GM19239 (cell line): ENCODE data around the gene SATB2.

Source experiments
- DNase-seq: peaks from one replicate; pipeline ENCODE4 v3.0.0; 2011; ENCODE audit warnings: low spot score; ENCODE audit not compliant: insufficient read length
- FAIRE-seq: peaks from 2 replicates; lab custom pipeline; 2011; peaks lifted over from hg19 to GRCh38; lab: Jason Lieb, UNC

SATB2 gene

DNA sequence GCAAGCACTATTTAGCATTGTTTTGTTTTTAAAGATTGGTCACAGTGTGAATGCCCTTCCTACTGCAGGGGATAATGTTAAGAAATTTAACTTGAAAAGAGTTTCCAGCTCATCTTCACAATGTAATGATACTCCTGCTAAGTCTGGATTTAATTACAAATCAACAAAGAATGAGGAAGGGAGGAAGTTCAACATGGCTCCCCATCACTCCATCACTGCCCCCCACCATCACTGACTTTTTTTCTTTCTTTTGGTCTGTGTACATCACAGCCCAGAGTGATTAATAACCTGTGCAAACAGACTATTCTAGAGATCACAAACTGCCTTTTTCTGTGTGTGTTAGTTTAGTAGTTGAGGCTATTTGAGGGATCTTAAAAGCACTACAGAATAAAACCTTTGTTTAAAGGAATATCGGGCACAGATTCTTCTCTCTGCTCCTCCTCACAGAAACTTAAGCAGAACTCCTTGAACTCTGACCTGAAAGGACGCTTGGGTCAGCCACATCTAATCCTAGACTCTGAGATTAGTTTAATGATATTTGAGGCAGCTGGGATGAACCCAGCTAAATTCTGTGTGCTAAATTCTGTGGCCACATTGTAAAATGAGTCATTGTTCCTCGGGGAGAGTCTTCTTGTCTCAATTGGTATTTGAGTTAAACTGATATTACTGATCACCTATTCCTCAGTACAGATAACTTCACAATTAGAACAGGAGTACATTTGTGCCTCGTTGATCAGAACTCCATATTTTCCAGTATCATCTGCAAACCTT lies 47.8 kb downstream of the SATB2 start:
- no peak for FAIRE-seq
- DNase-seq, result no peak

DNA sequence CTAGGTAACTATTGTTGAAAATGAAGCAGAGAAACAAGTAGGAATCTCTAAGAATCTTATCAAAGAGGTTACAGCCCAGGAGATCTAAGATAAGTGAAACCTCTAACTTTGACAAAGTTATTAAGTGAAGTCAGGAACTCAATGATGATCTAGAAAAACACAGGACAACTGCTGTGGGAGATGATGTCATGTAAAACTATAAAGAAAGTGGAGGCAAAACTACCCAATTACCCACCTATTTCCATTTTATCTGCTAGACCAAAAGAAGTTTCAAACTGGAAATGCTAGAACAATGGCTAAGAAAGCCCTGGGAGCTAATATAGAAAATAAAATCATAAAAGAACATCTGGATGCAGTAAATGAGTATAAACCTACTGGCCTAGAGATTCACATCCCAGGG lies 50.3 kb downstream of the SATB2 start:
- FAIRE-seq, result no peak
- DNase-seq, result no peak

DNA sequence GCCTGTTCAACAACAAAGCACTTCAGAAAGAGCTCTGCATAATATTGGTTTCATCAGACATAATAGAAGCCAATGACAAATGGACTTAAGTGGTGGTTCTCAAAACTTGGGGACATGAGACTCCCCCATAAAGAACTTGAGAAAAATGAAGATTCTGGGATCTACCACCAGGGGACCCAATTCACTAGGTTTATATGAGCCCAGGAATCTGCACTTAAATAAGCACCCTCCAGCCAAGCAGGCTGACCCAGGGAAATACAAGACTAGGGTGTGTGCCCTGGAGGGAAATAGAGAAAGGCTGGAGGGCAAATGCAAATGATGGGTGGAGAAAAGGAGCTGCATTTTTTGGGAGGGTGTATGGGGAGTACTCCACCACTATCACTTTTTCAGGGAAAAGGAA lies 52.5 kb downstream of the SATB2 start:
- no peak for FAIRE-seq

DNA sequence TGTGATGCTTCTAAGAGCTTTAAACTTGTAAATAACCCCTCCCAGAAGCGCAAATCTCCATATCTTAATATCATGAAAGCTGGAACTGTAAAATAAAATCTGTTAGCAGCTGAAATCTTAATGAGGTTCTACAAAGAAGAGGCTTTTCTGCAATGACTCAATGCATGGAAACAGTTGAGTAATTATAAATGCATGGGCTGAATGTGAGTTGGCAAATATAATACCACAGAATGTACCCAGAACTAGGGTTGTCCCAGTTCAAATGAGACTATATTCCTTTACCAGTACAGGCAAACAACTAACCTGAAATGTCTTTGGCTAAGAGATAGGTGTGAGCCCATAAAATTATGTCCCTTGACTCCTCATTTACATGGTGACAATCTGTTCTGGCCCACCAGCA lies 52.9 kb downstream of the SATB2 start:
- no peak for DNase-seq
- FAIRE-seq, result no peak

More for the DNA sequence above, 52.5 kb downstream of the SATB2 start:
- no peak for DNase-seq

DNA sequence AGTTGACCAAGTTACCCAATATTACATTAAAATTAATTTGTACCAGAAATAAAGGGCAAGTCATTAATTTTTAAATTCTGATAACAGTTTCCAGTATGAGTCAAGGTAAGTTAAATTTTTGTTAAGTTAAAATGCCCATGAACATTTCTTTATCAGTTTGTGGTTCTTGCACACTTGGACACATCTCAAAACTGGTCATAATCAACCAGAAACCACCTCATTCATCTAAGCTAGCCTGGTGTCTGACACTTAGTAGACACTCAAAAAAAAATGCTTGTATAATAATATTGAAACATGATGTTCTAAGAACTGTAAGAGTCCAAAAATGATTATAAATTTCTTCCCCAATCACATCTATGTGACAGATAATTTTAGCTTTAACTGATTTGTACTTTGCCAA lies 62.4 kb downstream of the SATB2 start:
- no peak for FAIRE-seq

DNA sequence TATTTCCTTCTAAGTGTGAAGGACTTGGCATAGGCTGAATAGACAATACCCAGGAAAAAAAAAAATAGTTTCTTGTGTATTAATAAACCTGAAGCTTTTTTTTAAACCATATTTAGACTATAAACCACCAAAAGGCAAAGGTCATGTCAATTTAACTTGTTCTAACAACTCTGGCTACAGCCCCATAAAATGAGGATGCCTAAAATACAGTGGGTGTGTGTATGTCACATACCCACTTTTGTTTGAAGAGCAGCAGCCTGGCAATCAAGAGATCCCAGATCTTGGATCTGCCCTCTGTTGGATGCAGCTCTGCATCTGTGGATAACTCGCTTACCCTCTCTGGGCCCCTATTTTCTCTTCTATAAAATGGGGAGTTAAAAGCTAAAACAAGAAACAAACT lies 65.4 kb downstream of the SATB2 start:
- DNase-seq, result no peak
- FAIRE-seq, result no peak

More for the DNA sequence above, 62.4 kb downstream of the SATB2 start:
- no peak for DNase-seq

DNA sequence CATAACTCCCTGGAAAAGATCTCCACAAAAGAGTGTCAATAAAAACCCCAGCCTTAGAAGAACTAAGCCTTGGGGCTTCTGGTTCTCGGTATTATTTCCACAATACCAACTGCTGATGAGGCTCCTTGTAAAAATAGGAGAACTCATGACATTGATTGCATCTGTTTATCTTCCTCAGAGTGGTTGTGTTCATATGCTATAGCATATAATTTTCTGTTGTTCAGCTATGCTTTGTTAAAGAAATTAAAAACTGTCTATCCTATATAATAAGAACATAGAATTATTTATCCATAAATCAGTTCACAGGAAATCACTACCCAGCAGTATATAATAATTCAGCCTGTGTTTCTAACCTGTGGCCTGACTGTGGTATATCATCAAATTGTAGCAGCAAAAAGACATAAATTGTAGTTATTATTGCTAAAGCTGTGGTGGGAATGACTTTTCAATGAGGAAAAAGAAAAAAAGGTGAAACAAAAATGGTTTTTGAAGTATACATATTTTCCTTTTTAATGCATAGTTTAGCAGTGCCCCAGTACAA lies 68.9 kb downstream of the SATB2 start:
- FAIRE-seq, result no peak
- no peak for DNase-seq

DNA sequence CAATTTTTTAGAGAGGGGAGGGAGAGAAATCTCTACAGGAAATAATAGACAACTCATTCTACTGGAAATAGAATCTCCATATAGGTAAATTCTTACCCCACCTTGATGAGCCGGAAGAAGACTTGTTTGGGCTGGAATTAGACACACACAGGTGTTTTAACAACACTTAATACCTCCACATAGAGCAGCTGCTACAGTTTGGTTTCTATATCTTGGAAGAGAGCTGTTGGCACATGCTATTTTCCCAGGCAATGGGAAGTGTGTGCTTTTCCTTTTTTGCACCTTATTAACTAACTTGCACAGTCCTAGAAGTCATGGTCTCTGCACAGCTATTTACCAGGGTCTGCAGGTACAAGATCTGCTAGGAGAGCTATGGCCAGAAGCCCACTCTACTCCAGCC lies 73.7 kb downstream of the SATB2 start:
- DNase-seq (no peak), FAIRE-seq (no peak)

DNA sequence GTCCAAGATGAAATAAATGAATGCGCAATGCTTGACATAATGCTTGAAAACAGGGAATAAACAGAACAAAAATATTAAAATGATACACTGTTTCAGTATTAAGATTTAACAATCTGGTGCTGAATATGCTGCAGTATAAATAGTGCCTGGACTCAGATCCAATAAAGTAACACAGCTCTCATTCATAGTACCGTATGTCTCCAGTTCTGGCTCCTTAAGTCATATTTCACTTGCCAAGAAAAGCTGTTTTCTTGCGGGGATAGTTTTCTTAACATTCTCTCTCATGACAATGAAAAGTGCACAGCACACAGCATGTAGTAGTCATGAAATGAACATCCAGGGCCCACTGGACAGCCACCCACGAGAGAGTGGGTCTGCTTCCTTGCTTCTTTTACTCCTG lies 74.7 kb downstream of the SATB2 start:
- DNase-seq (no peak), FAIRE-seq (no peak)

DNA sequence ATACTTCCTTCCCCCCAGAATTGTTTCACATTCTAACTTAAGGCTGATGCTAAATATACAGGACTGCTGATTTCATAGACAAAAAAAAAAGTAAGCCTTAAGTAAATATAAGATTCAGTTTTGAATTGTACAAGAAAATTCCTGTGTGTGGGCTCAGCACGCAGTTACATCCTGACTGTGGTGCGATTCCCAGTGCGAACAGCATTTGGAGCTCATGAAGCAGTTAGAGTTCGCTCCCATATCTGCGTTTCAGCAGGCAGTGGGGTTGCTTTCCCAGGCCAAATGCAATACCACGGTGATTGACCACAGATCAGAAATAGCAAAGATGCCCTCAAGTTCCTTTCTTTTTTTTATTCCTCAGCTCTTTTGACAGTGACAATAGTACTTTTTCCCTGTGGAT lies 75.6 kb downstream of the SATB2 start:
- DNase-seq (no peak), FAIRE-seq (no peak)

DNA sequence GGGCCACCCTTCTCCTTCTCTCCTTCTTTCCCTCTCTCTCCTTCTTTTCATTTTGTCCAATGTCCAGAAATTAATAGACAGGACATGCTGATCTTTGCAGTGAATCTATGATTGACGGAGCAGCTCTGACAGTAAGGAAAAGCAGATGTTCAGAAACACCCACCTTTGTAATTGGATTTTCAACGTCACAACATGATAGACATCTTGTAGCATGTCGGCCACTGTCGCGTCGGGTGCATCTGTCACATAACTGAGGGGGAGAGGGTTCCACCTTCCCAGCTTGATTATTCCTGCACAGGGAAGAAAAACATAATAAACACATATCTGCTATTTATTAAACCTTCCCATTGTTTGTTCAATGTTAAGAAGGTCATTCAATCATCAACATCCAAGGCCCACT lies 76.2 kb downstream of the SATB2 start:
- DNase-seq (no peak), FAIRE-seq (no peak)

DNA sequence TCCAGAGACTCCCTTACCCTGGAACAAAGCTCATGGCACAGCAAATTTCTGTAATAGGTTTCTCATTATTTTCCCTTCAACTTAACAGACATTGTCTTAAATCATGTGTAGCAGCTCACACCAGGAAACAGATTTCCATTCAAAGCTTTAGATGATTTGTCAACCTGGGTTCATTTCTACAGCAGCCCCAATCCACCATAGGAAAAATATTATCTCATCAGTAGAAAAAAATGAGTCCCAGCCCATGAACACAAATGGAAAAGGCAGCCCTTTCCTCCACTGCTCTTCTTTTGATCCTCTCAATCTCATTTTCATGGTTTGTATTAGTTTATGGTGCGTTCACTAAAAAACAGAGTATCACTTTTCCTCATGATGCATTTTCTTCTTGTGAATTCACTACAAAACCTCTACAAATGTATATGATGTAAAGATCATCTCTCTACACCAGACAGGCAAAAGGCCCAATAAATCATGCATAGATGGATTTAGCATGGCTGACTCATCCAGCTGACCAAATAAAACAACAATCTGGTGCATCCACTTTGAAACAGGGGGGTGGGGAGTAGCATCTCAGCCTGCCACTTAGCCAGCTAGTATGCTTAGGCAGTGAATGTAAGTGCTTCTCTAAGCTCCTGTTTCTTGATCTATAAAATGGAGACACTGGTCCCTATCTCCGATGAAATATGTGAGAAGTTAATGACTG lies 78.6 kb downstream of the SATB2 start:
- FAIRE-seq (no peak), DNase-seq (no peak)

DNA sequence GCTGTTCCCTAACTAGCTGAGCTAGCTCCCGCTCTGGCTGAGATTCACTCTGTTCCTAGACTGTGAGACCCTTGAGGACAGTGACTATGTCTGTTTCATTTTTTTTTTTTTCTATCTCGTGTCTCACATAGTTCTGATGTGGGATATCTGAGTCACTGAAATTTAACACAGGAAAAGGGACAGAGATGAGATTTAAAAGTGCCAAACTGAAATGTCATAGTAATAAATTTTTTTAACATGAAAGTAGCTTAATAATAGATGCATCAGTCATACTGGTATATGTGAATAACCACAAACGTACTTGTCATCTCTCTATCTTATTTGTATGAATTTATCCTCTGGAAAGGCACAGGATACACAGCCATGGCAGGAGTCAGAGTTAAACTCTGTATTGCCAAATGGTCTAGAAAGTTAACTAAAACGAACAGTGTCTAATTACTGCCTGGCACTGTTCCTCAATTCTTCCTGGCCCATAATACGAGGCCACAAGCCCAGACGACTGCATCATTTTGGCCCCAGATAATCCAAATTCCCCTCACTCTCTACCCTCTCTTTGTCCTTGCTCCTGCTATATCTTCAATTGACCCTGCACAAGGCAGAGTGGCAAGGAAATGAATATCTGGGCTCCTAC lies 87.5 kb downstream of the SATB2 start:
- DNase-seq, result no peak
- FAIRE-seq, result no peak

DNA sequence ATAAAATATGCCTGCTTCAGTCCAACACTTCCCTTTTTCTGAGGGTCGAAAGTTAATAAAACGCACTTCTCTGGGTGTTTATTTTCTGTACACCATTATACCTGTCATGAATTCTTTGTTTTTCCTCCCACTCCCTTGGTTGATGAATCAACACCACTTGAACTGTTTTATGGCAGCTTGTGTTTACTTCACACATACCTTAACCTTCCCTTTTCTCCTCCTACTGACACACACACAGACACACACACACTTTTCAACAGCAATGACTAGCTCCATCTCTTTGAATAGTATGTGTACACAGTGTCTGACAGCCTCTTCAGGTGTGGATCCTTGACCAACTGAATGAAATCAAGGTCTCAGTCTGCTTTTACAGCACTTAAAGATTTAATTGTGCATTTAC lies 91.3 kb downstream of the SATB2 start:
- no peak for DNase-seq
- FAIRE-seq, result no peak

DNA sequence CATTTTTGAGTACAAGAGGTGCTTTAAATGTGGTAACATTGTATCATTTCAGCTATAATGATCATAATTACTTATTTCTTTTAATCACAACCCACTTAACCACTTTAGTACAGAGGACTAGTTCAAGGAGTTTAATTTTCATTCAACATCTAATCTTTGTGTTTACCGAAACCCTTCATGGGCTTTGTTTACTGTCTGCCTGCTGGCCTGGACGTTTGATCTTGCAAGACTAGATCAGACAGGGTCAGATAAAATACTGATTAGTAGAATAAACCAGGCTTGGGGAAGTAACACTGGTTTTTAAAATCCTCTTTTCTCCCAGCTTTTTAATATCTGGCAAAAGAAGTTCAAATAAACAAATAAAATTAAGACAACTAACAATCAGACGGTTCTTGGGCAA lies 93.6 kb downstream of the SATB2 start:
- no peak for FAIRE-seq
- DNase-seq, result no peak

DNA sequence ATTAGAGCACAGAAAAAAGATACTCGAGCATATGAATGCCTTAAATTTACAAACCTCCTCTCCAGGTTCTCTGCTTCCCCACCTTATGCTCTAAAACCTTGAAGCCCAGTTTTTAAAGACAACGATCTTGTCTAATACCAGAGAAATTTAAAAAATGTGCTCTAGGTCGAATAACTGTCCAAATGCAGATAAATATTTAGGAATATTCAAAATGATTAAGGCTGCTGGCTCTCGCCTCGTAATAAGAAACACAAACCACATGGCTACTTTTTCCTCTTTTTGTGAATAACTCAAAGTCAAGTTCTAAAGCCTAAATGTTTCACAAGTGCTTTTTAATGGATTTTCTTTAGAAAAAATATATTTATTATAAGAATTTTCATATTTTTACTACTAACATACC lies 101.3 kb downstream of the SATB2 start:
- DNase-seq (no peak), FAIRE-seq (no peak)

DNA sequence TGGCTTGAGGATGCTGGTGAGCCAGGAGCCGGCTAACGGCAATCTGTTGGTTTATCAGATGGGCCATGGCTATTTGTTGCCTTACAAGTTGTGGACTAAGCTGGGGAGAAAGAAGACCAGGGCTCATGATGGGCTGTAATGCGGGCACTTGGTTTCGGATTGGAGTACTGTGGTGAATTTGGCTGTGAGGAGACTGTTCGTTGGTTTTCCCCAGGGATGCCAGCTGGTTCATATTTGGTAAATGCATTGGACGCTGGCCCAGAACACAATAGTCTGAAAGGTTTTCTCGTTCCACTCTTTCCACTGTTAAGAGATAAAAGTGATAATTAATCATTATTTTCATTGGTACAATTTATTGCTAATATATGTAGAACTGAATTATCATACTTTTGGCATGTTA lies 108.9 kb downstream of the SATB2 start:
- DNase-seq (no peak), FAIRE-seq (no peak)

DNA sequence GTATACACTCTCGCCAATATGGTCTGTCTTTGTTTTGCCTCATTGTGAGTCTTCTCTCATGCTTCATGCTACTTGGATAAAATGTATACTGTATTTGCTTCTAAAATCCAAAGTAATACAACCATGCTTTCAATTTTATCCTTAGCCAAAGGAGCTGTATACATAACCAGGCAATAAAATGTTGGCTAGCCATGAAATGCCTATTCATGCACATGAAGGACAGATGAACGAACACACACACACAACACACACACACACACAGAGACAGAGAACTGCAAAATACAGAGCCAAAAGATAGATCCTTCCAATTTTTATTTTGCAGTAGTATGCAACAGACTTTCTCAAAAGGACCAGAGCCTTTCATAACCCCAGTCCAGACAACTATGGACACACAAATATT lies 113.7 kb downstream of the SATB2 start:
- DNase-seq (no peak), FAIRE-seq (no peak)

DNA sequence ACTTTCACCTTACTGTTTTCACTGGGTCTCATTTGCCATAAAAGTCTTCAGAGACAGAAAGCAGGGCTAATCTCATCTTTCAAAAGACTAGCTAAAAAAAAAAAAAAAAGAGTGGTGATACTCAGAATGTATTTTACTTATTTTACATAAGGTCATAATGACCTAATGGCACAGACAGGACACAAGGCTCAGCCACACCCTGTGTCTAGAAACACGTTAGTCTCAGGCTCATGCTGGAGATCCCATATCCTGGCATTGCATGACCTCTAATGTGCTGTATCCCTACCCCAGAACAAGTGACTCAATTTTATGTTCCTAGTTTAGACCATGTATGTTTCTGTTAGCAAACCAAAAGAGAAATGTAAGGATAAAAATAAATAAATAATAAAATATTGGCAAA lies 115.4 kb downstream of the SATB2 start:
- DNase-seq, result no peak
- FAIRE-seq, result no peak

DNA sequence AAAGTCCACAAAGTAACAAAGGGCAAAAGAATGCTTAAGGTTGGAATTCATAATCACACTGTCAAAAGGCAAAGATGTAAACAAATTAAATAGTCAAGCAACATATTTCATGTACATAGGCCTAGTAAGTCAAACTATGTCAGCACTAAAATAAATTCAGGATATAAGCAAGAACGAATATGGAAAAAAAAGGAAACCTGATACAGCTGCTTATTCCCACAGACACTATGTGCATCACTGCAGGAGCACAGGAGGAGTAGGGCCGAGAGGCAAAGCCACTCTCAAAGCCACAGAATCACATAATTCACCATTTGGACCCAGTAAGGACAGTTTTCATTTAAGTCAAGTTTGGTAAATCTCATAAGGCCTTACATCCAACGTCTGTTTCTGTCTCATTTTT lies 116.6 kb downstream of the SATB2 start:
- FAIRE-seq (no peak), DNase-seq (no peak)

DNA sequence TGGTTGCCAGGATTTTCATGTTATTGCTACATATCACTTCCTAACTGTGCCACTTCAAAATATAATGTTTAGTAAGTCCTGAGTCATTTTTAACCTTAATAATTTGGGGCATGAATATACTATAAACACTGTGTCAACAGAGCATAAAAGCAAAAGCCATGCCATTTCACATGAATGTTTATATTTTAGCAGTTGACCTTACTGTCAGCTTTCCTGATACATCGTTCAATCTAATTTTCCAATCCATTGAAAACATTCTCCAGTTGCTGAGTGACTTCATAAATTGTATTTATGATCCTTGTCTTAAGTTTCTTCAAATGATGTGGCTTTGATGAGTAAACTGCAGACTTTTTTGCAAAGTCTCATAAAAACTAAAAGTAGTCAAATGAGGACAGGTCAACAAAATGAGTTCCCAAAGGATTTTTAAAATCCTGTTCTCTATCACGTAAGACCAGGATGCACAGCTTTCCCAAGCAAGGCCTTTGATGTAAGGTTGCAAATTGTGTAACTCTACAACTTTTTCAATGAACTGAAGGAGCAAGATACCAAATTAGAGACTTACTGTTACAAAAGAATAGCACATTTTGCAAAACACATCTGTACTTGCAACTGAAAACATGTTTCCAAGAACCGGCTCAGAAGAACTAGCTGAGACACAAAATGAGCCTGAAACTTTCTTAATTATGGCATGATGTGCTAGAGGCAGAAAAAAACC lies 117.7 kb downstream of the SATB2 start:
- no peak for FAIRE-seq
- DNase-seq, result no peak
